GM18505 (cell line): ENCODE results near the gene SYT8.

Experiments used
- ATAC-seq: cut with Tn5 transposase; IDR thresholded peaks from one replicate; pipeline ENCODE4 v1.9.1; 2021; ENCODE audit not compliant: unreplicated experiment
- POLR2A ChIP-seq: IDR thresholded peaks from 4 replicates; pipeline ENCODE4 v1.6.1; 2011; ENCODE audit warnings: borderline replicate concordance; ENCODE audit not compliant: insufficient read depth, insufficient read length; ENCODE audit errors: extremely low read depth

SYT8 gene

DNA sequence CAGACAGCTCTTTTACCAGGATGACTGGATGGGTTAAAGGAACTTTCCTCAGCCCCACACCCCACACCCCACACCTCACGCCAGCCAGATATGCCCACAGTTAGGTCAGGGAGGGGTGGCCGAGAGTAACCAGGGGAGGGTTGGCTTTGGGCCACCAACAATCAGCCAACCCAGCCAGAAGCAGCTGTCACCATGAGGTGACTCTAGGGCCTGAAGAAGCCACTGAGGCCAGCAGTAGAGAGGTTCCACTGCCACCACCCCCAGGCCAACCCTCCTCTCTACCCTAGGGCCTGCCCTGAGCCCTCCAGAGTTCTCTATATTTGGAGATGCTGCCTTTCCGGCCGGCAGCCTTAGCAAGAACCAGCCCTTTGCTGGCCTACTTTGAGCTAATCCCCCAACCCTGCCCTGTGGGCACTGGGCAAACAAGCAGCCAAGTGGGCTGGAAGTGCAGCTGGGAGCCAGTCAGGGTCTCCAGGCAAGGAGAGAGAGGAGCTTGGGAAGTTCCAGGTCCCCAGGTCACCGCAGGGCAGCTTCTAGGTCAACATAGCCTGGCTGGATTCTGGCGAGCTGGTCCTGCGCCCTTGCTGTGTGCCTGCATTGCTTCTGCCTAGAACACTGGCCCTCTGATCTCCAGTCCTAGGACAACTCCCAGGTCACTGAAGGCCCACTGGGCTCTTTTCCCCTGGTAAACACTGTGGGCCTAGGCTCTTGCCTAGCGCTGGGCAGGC lies 12.0 kb upstream of the SYT8 start:
- no peak for TF ChIP-seq POLR2A
- no peak for ATAC-seq

DNA sequence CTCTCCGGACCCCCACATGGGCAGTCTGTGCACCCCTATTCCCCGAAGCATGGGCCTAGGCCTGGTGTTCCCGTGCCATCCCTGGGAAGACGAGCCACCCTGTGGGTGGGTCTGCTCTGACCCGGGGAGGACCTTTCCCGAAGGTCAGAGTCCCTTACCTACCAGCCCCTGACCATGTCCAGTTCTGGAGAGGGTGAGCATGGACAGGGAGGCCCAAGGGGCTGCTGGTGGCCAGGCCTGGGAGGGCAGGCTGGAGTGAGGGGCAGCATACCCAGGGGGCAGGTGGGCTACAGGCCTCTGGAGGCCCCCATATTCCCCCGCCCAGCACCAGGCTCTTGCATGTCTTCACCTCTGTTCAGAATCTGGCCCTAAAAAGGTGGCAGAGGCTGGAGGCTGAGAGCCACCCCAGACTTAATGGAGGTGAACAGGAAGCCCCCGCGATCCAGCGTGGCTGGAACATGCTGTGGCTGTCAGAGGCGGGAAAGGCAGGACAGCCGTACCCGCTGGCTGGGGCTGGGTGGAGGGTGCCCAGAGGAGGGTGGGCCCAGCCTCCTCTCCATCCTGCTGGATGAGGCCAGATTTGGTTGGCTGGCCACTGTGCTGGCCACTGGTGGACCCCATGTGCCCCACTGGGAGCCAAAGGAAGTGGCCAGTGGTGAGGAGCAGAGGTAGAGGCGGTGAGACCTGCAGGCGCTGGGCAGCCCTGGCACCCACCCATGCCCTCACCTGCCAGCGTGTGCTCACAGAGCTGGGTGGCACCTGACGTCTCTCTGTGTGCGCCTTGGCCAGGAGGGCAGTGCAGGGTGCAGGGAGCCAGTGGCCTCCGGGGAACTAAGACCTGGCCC lies 11.2 kb upstream of the SYT8 start:
- no peak for TF ChIP-seq POLR2A
- no peak for ATAC-seq

DNA sequence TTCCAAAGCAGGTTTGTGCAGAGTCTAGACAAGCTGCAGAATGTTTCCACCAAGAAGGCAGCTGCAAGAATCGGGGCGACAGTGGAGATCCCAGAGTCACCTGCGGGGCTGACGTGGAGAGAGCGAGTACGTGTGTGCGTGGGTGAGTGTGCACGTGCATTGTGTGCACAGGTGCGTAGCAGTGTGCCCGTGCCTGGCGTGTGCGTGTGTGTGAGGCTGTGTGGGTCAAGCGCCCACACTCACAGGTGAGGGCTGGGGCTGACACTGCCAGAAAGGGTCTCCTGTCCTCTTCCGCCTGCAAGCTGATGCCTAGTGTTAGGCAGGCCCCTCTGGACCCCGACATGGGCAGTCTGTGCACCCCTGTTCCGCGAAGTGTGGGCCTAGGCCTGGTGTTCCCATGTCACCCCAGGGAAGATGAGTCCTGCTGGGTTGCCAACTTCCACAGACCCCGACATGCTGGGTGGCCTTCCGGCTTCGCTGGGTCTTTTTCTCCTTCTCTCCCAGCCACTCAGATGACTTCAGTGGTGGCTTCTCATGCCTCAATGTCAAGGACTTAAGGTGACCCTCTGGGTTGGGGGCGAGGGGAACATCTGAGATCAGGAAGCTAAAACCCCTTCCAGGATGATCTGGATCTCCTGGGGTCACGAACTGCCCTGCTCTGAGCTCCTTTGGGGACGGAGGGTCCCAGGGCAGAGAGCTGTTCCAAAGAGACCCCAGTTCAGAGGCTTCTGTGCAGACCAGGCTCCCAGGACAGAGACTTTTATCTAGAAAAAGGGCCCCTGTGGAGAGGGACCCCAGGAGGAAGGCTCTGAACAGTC lies 10.4 kb upstream of the SYT8 start:
- ATAC-seq, result no peak
- TF ChIP-seq POLR2A, result no peak

DNA sequence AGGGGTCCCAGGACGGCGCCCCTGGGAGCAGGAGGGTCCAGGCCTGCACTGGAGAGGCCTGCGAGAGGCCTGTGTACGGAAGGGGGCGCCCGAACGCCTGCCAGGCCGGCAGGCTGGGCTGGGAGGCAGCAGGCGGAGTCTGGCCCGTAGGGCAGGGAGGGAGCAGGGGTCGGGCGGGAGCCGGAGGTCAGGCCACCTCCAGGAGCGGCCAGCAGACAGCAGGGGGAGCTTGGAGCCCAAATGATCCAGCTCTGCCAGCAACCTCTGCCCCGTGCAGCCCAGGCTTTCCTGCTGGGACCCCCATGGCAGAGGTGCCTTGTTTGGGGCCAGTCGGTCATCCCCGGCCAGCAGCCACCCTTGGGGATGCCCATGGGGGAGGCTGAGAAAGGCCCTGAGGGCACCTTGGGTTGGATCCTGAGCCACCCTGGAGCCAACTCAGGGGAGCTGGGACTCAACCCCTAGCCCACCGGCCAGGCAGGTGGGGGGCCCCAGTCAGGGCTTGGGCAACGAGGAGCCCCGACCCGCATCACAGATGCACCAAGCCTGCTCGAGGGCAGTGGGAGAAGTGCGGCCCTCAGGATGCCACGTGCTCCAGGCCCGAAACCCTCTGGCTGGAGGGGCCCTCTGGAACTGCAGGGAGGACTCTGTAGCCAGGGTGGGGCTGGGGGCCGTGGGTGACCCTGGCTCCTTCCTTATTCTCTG lies 9.6 kb upstream of the SYT8 start:
- no peak for TF ChIP-seq POLR2A
- ATAC-seq, result no peak

DNA sequence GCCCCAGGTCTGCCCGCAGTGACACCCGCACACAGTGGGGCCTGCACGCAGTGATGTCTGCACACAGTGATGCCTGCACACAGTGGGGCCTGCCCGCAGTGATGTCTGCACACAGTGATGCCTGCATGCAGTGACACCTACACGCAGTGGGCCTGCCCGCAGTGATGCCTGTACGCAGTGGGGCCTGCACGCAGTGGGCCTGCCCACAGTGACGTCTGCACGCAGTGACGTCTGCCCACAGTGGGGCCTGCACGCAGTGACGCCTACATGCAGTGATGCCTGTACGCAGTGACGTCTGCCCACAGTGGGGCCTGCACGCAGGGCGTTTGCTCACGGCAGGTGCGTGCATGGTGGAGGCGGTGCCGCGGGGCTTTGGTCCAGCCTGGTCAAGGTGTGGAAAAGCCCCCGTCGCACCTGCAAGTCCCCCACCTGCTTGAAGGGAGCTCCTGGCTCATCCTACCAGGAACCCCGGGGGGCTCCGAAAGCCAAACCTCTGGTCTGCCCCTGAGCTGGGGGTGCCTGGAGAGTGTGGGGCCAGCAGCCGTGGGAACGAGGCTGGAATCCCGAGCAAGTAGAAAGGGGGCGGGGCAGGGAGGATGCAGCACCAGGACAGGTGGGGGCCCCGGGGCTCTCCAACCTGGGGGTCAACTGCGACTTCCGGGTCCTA lies 8.9 kb upstream of the SYT8 start:
- TF ChIP-seq POLR2A, result no peak
- no peak for ATAC-seq

DNA sequence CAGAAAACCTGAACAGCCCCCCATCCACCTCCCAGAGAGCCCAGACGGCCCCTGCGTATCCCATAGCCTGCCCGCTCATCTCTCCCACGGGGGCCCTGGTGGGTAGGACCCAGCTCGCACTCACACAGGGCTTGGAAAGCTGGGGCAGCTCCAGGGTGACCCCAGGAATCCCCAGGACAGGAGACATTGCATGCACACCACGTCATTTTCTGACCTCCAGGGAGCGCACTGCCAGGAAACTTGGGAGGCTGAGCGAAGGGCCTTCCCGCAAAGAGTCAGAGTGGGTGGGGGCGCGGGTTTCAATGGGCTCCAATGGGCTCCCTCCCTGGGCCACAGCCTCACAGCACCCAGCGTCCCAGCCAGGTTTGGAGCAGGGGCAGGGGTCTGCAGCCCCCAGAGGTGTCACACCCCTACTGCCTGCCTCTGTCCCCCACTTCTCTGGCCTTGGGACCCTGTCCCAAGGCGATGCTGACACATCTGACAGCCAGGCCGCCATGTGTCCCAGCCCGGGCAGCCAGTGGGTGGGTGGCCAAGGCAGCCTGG lies 8.2 kb upstream of the SYT8 start:
- TF ChIP-seq POLR2A, result no peak
- no peak for ATAC-seq

DNA sequence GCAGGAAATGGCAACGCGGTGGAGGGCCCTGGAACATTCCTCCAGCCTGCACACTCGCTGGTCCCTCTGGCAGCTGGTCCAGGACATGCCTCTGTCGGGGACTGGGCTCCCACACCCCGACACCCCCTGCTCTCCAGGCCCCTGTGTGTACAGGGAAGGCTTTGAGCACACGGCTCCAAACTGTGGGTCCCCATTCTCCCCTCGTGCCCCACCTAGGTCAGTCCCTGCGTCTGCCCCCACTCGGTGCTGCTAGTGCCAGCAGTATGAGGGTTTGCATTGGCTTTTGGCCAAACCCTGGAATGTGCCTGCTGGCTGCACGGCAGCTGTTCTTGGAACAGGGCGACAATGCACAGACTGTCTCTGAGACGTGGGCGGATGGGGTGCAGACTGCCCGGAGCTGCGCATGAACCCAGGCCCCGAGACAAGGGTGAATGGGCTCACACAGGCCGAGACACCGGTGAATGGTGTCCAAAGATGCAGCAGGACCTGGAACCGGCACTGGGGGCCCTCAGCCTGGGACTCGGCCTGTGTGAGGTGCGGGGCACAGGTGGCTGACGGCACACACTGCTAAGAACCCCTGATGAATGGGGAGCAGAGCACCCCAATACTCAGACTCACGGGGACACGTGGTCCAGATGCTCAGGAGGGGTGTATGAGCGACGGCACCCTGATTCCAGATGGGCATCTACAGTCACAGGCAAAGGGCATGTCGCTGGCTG lies 7.5 kb upstream of the SYT8 start:
- no peak for TF ChIP-seq POLR2A
- ATAC-seq, result no peak

DNA sequence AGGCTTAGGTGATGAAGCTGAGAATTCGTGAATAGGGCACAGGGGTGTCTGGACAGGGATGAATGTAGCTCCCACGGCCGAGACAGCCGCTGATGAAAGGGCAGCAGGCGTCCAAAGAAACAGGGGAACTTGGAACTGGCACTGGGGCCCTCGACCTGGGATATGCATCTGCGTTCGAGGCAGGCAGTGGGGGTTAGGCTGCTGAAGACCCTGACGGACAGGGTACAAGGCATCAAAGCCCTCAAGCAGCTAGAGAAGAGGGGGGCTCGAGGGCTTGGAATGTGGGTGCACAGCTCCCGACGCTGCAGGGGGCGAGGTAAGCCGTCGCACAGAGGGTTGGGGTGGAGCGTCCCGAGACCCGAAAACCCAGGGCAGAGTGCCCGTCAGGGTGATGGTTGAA lies 6.9 kb upstream of the SYT8 start:
- ATAC-seq, result no peak
- TF ChIP-seq POLR2A, result no peak

DNA sequence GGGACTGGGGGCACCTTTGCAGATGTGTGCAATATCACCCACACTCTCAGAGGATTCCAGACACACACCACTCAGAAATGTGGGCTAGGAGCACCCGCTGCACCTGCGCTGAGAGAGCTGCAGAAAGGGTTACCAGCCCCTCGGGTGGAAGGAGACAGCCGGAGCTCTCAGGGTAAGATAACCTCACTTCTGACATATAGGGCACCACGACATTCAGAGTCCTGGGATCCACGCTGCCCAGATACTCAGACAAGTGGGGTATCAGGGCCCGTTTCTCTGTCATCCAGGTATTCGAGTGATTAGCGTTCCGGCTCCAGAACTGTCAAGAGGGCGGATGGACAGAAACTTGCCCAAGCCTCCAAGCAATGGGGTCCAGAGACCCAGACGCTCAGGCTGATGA lies 6.2 kb upstream of the SYT8 start:
- TF ChIP-seq POLR2A, result no peak
- ATAC-seq, result no peak

DNA sequence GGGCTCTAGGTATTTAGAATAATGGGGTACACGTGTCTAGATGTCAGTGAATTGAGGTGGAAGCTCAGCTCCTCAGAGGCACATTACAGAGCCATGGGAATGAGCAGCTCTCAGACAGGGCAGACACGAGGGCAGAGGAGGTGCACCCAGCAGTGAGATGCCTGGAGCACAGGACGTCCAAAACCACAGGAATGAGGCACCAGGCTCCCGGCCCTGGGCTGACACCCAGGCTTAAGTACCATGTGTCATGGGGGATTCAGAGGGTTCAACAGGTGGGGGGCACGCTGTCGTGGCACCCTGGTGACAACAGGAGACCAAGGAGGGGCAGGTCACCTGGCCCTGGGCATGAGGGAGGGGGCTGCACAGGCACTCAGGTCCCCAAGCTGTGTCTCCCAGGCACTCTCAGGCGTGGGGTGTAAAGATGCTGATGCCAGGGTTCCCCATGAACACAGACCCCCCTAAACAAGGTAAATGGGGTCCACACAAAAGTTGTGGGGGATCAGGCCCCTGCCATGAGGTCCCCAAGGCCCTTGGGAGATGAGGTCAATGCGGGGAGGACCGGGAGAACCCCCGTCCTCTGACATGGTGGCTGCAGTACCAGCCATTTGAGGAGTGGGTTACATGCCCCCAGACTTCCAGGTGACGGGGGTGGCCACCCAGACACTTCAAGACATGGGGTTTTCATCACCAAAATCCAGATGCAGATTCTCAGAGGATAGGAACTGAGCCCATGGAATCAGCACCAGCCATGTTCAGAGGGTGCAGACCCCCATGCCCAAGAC lies 5.6 kb upstream of the SYT8 start:
- TF ChIP-seq POLR2A, result no peak
- no peak for ATAC-seq

DNA sequence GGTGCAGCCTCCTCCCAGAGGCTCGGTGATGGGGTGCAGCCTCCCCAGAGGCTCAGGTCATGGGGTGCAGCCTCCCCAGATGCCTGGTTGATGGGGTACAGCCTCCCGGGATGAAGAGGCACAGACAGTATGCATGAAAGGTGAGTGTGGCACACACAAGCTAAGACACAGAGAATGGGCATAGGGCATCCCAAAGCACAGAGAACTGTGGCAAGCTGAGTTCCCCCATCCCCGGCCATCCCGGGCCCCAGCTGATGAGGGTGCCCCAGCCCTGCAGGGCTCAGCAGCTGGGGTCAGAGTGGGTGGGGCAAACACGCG lies 4.8 kb upstream of the SYT8 start:
- no peak for TF ChIP-seq POLR2A
- ATAC-seq, result no peak

DNA sequence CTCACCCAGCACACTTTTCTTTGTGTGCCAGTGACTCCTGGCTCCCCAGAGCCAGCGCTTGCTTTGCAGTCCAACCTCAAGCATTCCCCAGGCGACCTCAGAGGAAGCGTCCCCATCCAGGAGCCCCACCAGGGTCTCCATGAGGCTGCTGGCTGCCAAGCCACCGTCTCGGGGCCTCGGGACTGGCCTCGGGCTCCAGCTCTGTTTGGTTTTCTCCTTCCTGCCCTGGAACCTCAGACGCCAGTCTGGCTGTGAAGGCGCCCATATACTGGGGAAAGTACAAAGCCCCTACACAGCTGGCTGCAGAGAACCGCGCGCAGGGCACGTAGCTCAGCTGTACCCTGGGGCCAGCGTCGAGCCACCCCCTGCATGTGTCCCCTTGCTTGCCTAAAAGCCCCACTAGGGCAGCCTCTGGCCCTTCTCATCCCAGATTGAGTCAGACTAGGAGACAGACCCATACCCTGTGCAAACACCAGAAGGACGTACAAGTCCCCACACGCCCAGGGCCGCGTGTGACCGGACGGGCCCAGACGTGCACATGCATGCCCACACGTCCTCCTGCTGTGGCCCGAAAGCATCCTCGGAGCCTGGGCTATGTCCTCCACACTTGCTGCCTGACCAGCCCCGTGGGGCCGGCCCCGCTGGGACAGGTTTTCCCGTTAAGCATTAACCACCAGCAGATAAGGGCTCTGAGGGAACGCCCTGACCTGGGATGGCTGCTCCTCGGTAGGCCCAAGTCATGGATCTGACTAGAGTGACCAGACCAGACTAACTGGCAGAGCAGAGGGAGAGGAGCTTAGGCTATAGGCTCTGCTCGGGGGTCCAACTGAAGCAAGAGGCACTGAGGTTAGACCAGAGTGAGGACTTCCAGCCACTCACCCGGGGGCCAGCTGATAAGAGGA lies 4.2 kb upstream of the SYT8 start:
- no peak for ATAC-seq
- TF ChIP-seq POLR2A, result no peak
